MM.1S (cell line): ENCODE data around the gene EFHD2.

ENCODE experiments used
- DNase-seq: peaks from one replicate; pipeline ENCODE4 v3.0.0-alpha.2; 2015
- H2AFZ ChIP-seq: fragments of 300-600 bp; sonication (generic); 2 replicates; pipeline ENCODE4 v1.6.0; 2016; ENCODE audit warnings: antibody characterized with exemption, low read length
- H3F3A ChIP-seq: fragments of 300-600 bp; sonication (generic); 2 replicates; pipeline ENCODE4 v1.6.1; 2016; ENCODE audit warnings: mild to moderate bottlenecking, antibody characterized with exemption, low read length, moderate library complexity, mixed read lengths; ENCODE audit not compliant: insufficient read depth
- H3K27ac ChIP-seq: fragments of 300-600 bp; sonication (generic); 2 replicates; pipeline ENCODE4 v1.5.1; 2016; ENCODE audit warnings: mild to moderate bottlenecking, low read length
- H3K27me3 ChIP-seq: fragments of 300-600 bp; sonication (generic); replicated peaks from 2 replicates; pipeline ENCODE4 v1.6.0; 2016; ENCODE audit warnings: low read length; ENCODE audit not compliant: insufficient read depth
- H3K36me3 ChIP-seq: fragments of 300-600 bp; sonication (generic); replicated peaks from 2 replicates; pipeline ENCODE4 v1.6.1; 2016; ENCODE audit warnings: mild to moderate bottlenecking, low read length, mixed read lengths; ENCODE audit not compliant: insufficient read depth
- H3K4me1 ChIP-seq: fragments of 300-600 bp; sonication (generic); 2 replicates; pipeline ENCODE4 v1.6.1; 2016; ENCODE audit warnings: low read length, mixed read lengths
- H3K4me2 ChIP-seq: fragments of 300-600 bp; sonication (generic); 2 replicates; pipeline ENCODE4 v1.6.0; 2016; ENCODE audit warnings: low read depth, low read length
- H3K4me3 ChIP-seq: fragments of 300-600 bp; sonication (generic); 2 replicates; pipeline ENCODE4 v1.5.1; 2016; ENCODE audit warnings: low read length, mixed read lengths
- H3K79me2 ChIP-seq: fragments of 300-600 bp; sonication (generic); 2 replicates; pipeline ENCODE4 v1.6.1; 2016; ENCODE audit warnings: mixed run types, low read length, mixed read lengths
- H3K9ac ChIP-seq: fragments of 300-600 bp; sonication (generic); 2 replicates; pipeline ENCODE4 v1.6.1; 2016; ENCODE audit warnings: low read length, mixed read lengths
- H3K9me2 ChIP-seq: fragments of 300-600 bp; sonication (generic); replicated peaks from 2 replicates; pipeline ENCODE4 v1.6.1; 2016; ENCODE audit warnings: mild to moderate bottlenecking, low read length, mixed read lengths; ENCODE audit not compliant: insufficient read depth
- H3K9me3 ChIP-seq: fragments of 300-600 bp; sonication (generic); replicated peaks from 2 replicates; pipeline ENCODE4 v1.6.1; 2016; ENCODE audit warnings: mild to moderate bottlenecking, low read length, mixed read lengths; ENCODE audit not compliant: insufficient read depth
- H4K20me1 ChIP-seq: fragments of 300-600 bp; sonication (generic); 2 replicates; pipeline ENCODE4 v1.6.1; 2016; ENCODE audit warnings: mild to moderate bottlenecking, low read length, moderate library complexity, mixed read lengths; ENCODE audit not compliant: insufficient read depth
- CTCF ChIP-seq: fragments of 300-600 bp; sonication (generic); IDR thresholded peaks from 2 replicates; pipeline ENCODE4 v1.5.1; 2016; ENCODE audit warnings: antibody characterized with exemption, low read length, mixed read lengths
- EZH2 ChIP-seq: fragments of 300-600 bp; sonication (generic); optimal IDR thresholded peaks from 2 replicates; pipeline ENCODE3; 2017; ENCODE audit warnings: low read depth, mild to moderate bottlenecking, antibody characterized with exemption, low read length, mixed read lengths
- EZH2phosphoT487 ChIP-seq: fragments of 300-600 bp; sonication (generic); IDR thresholded peaks from 2 replicates; pipeline ENCODE4 v1.6.1; 2018; ENCODE audit warnings: antibody characterized with exemption, low read length

Gene EFHD2

GRCh38 chr1:15424981-15425380 lies 15.3 kb downstream of the EFHD2 start:
- H3K9me3 ChIP-seq: no peaks in the 10 kb centered on the region
- H2AFZ ChIP-seq: no peak overlapping the region
- H3K27ac ChIP-seq: no peak overlapping the region
- no peak for TF ChIP-seq CTCF
- no peak for TF ChIP-seq EZH2
- no peak for TF ChIP-seq EZH2phosphoT487
- H3F3A ChIP-seq: no peaks in the 10 kb centered on the region
- DNase-seq: no peak
- H3K27me3 ChIP-seq: no peaks in the 10 kb centered on the region
- H3K9ac ChIP-seq: no peak overlapping the region
- no peaks in the 10 kb centered on the region for H3K4me1 ChIP-seq
- no peak overlapping the region for H3K4me2 ChIP-seq
- H3K36me3 ChIP-seq: no peaks in the 10 kb centered on the region
- no peaks in the 10 kb centered on the region for H4K20me1 ChIP-seq
- H3K79me2 ChIP-seq: peaks cover 7% of the 10 kb centered on the region; the same call in 1 of the 2 replicates
- H3K4me3 ChIP-seq: no peak overlapping the region
- H3K9me2 ChIP-seq: no peaks in the 10 kb centered on the region

- Histone ChIP-seq H3K27me3 (no peaks in the 10 kb centered on the region), H3K4me1 (no peaks in the 10 kb centered on the region), H4K20me1 (no peaks in the 10 kb centered on the region), H3K9me3 (no peaks in the 10 kb centered on the region), H3K4me3 (no peak overlapping the region), H3K79me2 (0 out of 2 replicates have a peak, but pooled peaks cover 7% of the 10 kb centered on the region), H3K36me3 (no peaks in the 10 kb centered on the region), H3K9ac (no peak overlapping the region), H3K9me2 (no peaks in the 10 kb centered on the region), H3F3A (no peaks in the 10 kb centered on the region), H3K27ac (no peak overlapping the region), H2AFZ (no peak overlapping the region), H3K4me2 (no peak overlapping the region)
- DNase-seq: no peak
- TF ChIP-seq EZH2phosphoT487 (no peak), CTCF (no peak), EZH2 (no peak)
Observed at GRCh38 chr1:15425521-15425920, 15.8 kb downstream of the EFHD2 start.

- TF ChIP-seq EZH2phosphoT487 (no peak), EZH2 (no peak), CTCF (no peak)
- H3K9ac ChIP-seq: no peak overlapping the region
Observed at GRCh38 chr1:15425958-15426357, 16.3 kb downstream of the EFHD2 start.

More at GRCh38 chr1:15425958-15426357, 16.3 kb downstream of the EFHD2 start:
- H3K36me3 ChIP-seq: no peaks in the 10 kb centered on the region
- DNase-seq: no peak
- H3K4me1 ChIP-seq: no peaks in the 10 kb centered on the region
- no peaks in the 10 kb centered on the region for H4K20me1 ChIP-seq
- H2AFZ ChIP-seq: no peak overlapping the region
- no peaks in the 10 kb centered on the region for H3K27me3 ChIP-seq
- no peak overlapping the region for H3K4me3 ChIP-seq
- no peaks in the 10 kb centered on the region for H3K9me2 ChIP-seq
- no peaks in the 10 kb centered on the region for H3F3A ChIP-seq
- H3K79me2 ChIP-seq: 0 out of 2 replicates have a peak, but pooled peaks cover 4% of the 10 kb centered on the region
- H3K4me2 ChIP-seq: no peak overlapping the region
- H3K9me3 ChIP-seq: no peaks in the 10 kb centered on the region
- H3K27ac ChIP-seq: no peak overlapping the region
